H9 (cell line): ENCODE measurements around the gene SCUBE3. TPM values are rescaled to one million over a fixed set of nuclear protein-coding genes. Genes with fewer than 3 reads are reported as not detected.

ENCODE experiments used
- DNase-seq: peaks from one replicate; pipeline ENCODE4 v3.0.0-alpha.2; 2017
- H2AFZ ChIP-seq: one replicate; pipeline ENCODE4 v1.6.1; 2013; ENCODE audit warnings: mild to moderate bottlenecking, low read length, control low read depth, moderate library complexity
- H2AK5ac ChIP-seq: 2 replicates; pipeline ENCODE4 v1.6.1; 2013; ENCODE audit warnings: low read length, control low read depth, mixed read lengths; ENCODE audit not compliant: insufficient read length
- H2BK120ac ChIP-seq: one replicate; pipeline ENCODE4 v1.6.1; 2013; ENCODE audit warnings: low read depth, mild to moderate bottlenecking, low read length, control low read depth, inconsistent platforms; ENCODE audit not compliant: poor library complexity, severe bottlenecking
- H2BK12ac ChIP-seq: 2 replicates; pipeline ENCODE4 v1.6.1; 2013; ENCODE audit warnings: low read length, control low read depth, mixed read lengths, low read depth; ENCODE audit not compliant: insufficient read length
- H2BK15ac ChIP-seq: 2 replicates; pipeline ENCODE4 v1.6.1; 2013; ENCODE audit warnings: low read depth, low read length, control low read depth
- H2BK20ac ChIP-seq: one replicate; pipeline ENCODE4 v1.6.1; 2013; ENCODE audit warnings: low read depth, mild to moderate bottlenecking, low read length, control low read depth, inconsistent platforms; ENCODE audit not compliant: poor library complexity, severe bottlenecking
- H2BK5ac ChIP-seq: 2 replicates; pipeline ENCODE4 v1.6.1; 2013; ENCODE audit warnings: low read length, control low read depth, mixed read lengths; ENCODE audit not compliant: insufficient read length
- H3K14ac ChIP-seq: 2 replicates; pipeline ENCODE4 v1.6.1; 2013; ENCODE audit warnings: low read length, control low read depth; ENCODE audit not compliant: insufficient read depth
- H3K18ac ChIP-seq: 2 replicates; pipeline ENCODE4 v1.6.1; 2013; ENCODE audit warnings: low read depth, mild to moderate bottlenecking, mixed read lengths, low read length, control low read depth; ENCODE audit not compliant: insufficient read length
- H3K23ac ChIP-seq: 2 replicates; pipeline ENCODE4 v1.6.1; 2013; ENCODE audit warnings: low read length, control low read depth, mixed read lengths, low read depth; ENCODE audit not compliant: insufficient read length
- H3K23me2 ChIP-seq: 2 replicates; pipeline ENCODE4 v1.6.1; 2013; ENCODE audit warnings: low read depth, mild to moderate bottlenecking, mixed read lengths, low read length, control low read depth; ENCODE audit not compliant: insufficient read length, poor library complexity, severe bottlenecking
- H3K27ac ChIP-seq: 2 replicates; pipeline ENCODE4 v1.5.1; 2013; ENCODE audit warnings: low read length, control low read depth, mixed read lengths, low read depth; ENCODE audit not compliant: insufficient read length
- H3K27me3 ChIP-seq: 2 replicates; pipeline ENCODE4 v1.6.1; 2013; ENCODE audit warnings: low read length, control low read depth, inconsistent platforms; ENCODE audit not compliant: insufficient read depth
- H3K4ac ChIP-seq: 2 replicates; pipeline ENCODE4 v1.6.1; 2013; ENCODE audit warnings: low read depth, mild to moderate bottlenecking, control low read depth, inconsistent platforms, low read length, moderate library complexity
- H3K4me1 ChIP-seq: 2 replicates; pipeline ENCODE4 v1.6.1; 2013; ENCODE audit warnings: low read length, control low read depth, inconsistent platforms; ENCODE audit not compliant: insufficient read depth
- H3K4me2 ChIP-seq: 2 replicates; pipeline ENCODE4 v1.6.1; 2013; ENCODE audit warnings: low read length, control low read depth, mixed read lengths; ENCODE audit not compliant: insufficient read length, insufficient read depth
- H3K56ac ChIP-seq: 2 replicates; pipeline ENCODE4 v1.6.1; 2013; ENCODE audit warnings: low read depth, mild to moderate bottlenecking, mixed read lengths, low read length, control low read depth; ENCODE audit not compliant: insufficient read length
- H3K79me1 ChIP-seq: 2 replicates; pipeline ENCODE4 v1.6.1; 2013; ENCODE audit warnings: low read depth, mild to moderate bottlenecking, moderate library complexity, low read length, control low read depth, inconsistent platforms; ENCODE audit not compliant: insufficient read depth, poor library complexity, severe bottlenecking
- H3K79me2 ChIP-seq: 2 replicates; pipeline ENCODE4 v1.6.1; 2013; ENCODE audit warnings: low read length, control low read depth, inconsistent platforms; ENCODE audit not compliant: insufficient read depth
- H3K9ac ChIP-seq: 2 replicates; pipeline ENCODE4 v1.6.1; 2013; ENCODE audit warnings: low read length, control low read depth, mixed read lengths; ENCODE audit not compliant: insufficient read length; ENCODE audit errors: extremely low read depth
- H3K9me3 ChIP-seq: one replicate; pipeline ENCODE4 v1.6.1; 2013; ENCODE audit warnings: low read depth, low read length, inconsistent platforms; ENCODE audit not compliant: control insufficient read depth
- H3T11ph ChIP-seq: one replicate; pipeline ENCODE4 v1.6.1; 2013; ENCODE audit warnings: mild to moderate bottlenecking, low read length, control low read depth, inconsistent platforms
- H4K20me1 ChIP-seq: one replicate; pipeline ENCODE4 v1.6.1; 2013; ENCODE audit not compliant: control insufficient read depth, insufficient read length, insufficient read depth
- H4K5ac ChIP-seq: 2 replicates; pipeline ENCODE4 v1.6.1; 2013; ENCODE audit warnings: low read depth, mild to moderate bottlenecking, mixed read lengths, low read length, control low read depth; ENCODE audit not compliant: insufficient read length
- H4K8ac ChIP-seq: replicated peaks from 2 replicates; pipeline ENCODE4 v1.6.1; 2013; ENCODE audit warnings: low read length, control low read depth, mixed read lengths, low read depth; ENCODE audit not compliant: insufficient read length
- H4K91ac ChIP-seq: 2 replicates; pipeline ENCODE4 v1.6.1; 2013; ENCODE audit warnings: low read depth, mild to moderate bottlenecking, moderate library complexity, mixed read lengths, low read length, control low read depth; ENCODE audit not compliant: insufficient read length
- H3K27ac Mint-ChIP-seq, 3 experiments: 2 replicates in 2 of 3; 3 replicates in 1 of 3; pipeline ENCODE4 v1.8.0; 2020 to 2021; ENCODE audit warnings: mixed read lengths in 3 of 3, mild to moderate bottlenecking in 1 of 3, moderate library complexity in 1 of 3
- H3K27me3 Mint-ChIP-seq: 2 replicates; pipeline ENCODE4 v1.8.0; 2021; ENCODE audit warnings: low read depth, mild to moderate bottlenecking, moderate library complexity, mixed read lengths
- H3K36me3 Mint-ChIP-seq, 3 experiments: 2 replicates in 2 of 3; 3 replicates in 1 of 3; pipeline ENCODE4 v1.8.0; 2020 to 2021; ENCODE audit warnings: low read depth in 3 of 3, mixed read lengths in 3 of 3; ENCODE audit not compliant: insufficient read depth in 1 of 3
- H3K4me1 Mint-ChIP-seq, 2 experiments: 2 replicates each; pipeline ENCODE4 v1.8.0; 2020; ENCODE audit warnings: mixed read lengths in 2 of 2
- H3K4me3 Mint-ChIP-seq, 2 experiments: 2 replicates in 1 of 2; 3 replicates in 1 of 2; pipeline ENCODE4 v1.8.0; 2020 to 2021; ENCODE audit warnings: mild to moderate bottlenecking in 2 of 2, mixed read lengths in 2 of 2, moderate library complexity in 1 of 2
- H3K9me3 Mint-ChIP-seq, 2 experiments: 2 replicates in 1 of 2; 3 replicates in 1 of 2; pipeline ENCODE4 v1.8.0; 2020; ENCODE audit warnings: mild to moderate bottlenecking in 2 of 2, mixed read lengths in 2 of 2, moderate library complexity in 1 of 2
- WGBS: extraction: QIAGEN DNeasy Blood & Tissue Kit; methylation state at CpG from one replicate; pipeline ENCODE4 v1.1.7; 2013; ENCODE audit warnings: missing lambda C conversion rate, low lambda C conversion rate, mixed read lengths; ENCODE audit not compliant: insufficient read length; ENCODE audit errors: extremely low coverage; 5-methylcytosine and 5-hydroxymethylcytosine counted together
- total RNA-seq: library from RNA; stranded (reverse); gene quantifications from 2 replicates; pipeline ENCODE4 v1.2.1, GENCODE V29; 2021
- TF ChIP-seq, protein P1 (sequence below): fragments of 200-600 bp; sonication (generic); conservative IDR thresholded peaks from 3 replicates; pipeline ENCODE4 v1.8.0; 2021; ENCODE audit warnings: antibody characterized with exemption, mild to moderate bottlenecking

SCUBE3 gene
- total RNA-seq, 1 experiment from 2014 or later, result 2.7 TPM

DNA sequence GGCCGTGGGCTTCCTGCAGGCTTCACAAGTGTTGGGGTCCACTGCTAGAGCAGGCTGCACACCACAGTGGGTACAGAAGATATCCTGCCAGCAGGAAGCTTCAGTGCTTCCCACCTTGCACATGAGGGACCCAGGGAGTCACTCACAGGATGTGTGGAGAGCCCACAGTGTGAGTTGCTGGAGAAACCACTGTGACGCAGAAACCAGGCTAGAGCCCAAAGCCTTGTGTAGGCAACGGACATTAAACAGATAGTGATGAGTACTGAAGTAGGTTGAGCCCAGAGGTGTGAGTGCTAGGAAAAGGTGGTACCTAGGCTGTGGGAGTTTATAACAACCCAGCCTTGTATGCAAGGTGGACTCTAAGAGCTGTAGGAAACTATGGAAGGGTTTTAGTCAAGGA is 65.0 kb downstream of the SCUBE3 start:
- Histone ChIP-seq H2AK5ac (no peak overlapping the region), H4K91ac (no peak overlapping the region), H2BK5ac (no peak overlapping the region), H3K4me1 (no peaks in the 10 kb centered on the region), H2BK12ac (no peak overlapping the region), H3T11ph (no peak overlapping the region), H4K8ac (no peak overlapping the region), H3K23me2 (no peaks in the 10 kb centered on the region), H3K4me2 (no peak overlapping the region), H3K4ac (no peak overlapping the region), H3K23ac (no peak overlapping the region), H3K27ac (no peak overlapping the region), H3K79me2 (no peaks in the 10 kb centered on the region), H4K20me1 (no peaks in the 10 kb centered on the region), H3K18ac (no peak overlapping the region), H3K14ac (no peak overlapping the region), H2BK15ac (no peak overlapping the region), H2BK20ac (no peak overlapping the region), H2BK120ac (no peak overlapping the region), H3K9ac (no peak overlapping the region), H4K5ac (no peak overlapping the region), H2AFZ (no peak overlapping the region), H3K9me3 (no peaks in the 10 kb centered on the region), H3K56ac (no peak overlapping the region), H3K79me1 (no peaks in the 10 kb centered on the region), H3K27me3 (no peaks in the 10 kb centered on the region)
- Mint-ChIP-seq H3K36me3 (peaks cover 2 to 25% (median 13%) of the 10 kb centered on the region in 3 experiments; a peak in 6 of 7 replicates), H3K27ac (no peak overlapping the region), H3K4me1 (peaks cover 0 to 2% of the 10 kb centered on the region in 2 experiments; a peak in 1 of 4 replicates), H3K9me3 (no peaks in the 10 kb centered on the region), H3K4me3 (no peak overlapping the region), H3K27me3 (no peaks in the 10 kb centered on the region; the same call in 1 of the 2 replicates)
- no peak for DNase-seq
- WGBS, result no CpG with 5 or more reads among the region's 3 CpGs
- TF ChIP-seq, protein P1, sequence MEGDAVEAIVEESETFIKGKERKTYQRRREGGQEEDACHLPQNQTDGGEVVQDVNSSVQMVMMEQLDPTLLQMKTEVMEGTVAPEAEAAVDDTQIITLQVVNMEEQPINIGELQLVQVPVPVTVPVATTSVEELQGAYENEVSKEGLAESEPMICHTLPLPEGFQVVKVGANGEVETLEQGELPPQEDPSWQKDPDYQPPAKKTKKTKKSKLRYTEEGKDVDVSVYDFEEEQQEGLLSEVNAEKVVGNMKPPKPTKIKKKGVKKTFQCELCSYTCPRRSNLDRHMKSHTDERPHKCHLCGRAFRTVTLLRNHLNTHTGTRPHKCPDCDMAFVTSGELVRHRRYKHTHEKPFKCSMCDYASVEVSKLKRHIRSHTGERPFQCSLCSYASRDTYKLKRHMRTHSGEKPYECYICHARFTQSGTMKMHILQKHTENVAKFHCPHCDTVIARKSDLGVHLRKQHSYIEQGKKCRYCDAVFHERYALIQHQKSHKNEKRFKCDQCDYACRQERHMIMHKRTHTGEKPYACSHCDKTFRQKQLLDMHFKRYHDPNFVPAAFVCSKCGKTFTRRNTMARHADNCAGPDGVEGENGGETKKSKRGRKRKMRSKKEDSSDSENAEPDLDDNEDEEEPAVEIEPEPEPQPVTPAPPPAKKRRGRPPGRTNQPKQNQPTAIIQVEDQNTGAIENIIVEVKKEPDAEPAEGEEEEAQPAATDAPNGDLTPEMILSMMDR, result no peak
